ENCODE data around the gene CYP2B6.
"Not testable (repeated sequence)": the region's sequence is repeated elsewhere in the genome, so short reads cannot be mapped to it uniquely, and the experiment has no call there.

The CYP2B6 gene

DNA sequence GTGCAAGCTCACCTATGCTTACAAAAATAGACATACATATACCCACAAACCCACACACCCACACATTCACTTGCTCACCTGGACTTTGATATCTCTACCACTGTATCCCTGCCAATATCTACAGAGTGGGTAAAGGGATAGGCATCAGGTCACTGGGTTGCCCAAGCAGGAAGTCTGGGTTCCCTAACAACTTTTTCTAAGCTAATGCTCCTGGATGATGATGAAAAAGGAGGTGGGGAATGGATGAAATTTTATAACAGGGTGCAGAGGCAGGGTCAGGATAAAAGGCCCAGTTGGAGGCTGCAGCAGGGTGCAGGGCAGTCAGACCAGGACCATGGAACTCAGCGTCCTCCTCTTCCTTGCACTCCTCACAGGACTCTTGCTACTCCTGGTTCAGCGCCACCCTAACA lies at the start of gene CYP2B6:
Gene CYP2B6 (plus strand): TSS at position 311 of the 410 bp plus-strand sequence. CDS start 24 bp downstream, at position 335.
- no peak for DNase-seq

DNA sequence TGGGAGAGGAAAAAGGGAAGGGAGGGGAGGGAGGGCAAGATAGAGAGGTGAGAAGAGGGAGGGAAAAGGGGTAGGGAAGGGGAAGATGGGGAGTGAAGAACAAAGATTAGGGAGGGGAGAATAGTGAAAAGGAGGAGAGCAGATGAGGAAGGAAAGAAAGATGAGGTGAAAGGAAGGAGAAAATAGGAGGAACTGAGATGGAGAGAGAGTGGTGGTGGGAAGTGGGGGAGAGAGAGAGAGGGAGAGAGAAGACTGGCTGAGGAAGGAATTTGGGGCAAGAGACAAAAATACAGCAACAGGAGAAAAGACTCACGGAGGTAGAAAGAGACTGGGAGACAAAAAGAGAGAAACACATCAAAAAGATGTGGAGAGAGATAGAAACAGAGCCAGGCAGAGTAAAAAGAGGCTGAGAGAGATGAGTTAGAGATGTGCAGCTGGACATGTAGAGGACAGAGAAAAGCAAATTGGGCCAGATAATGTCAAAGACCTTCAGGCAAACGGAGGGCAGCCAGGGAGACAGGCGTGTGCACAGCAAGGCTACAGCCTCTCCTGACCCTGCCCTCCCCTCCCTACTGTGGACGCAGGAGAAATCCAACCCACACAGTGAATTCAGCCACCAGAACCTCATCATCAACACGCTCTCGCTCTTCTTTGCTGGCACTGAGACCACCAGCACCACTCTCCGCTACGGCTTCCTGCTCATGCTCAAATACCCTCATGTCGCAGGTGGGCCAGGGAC lies 49.4 kb upstream of the CYP2B6 start:
- DNase-seq = no peak

DNA sequence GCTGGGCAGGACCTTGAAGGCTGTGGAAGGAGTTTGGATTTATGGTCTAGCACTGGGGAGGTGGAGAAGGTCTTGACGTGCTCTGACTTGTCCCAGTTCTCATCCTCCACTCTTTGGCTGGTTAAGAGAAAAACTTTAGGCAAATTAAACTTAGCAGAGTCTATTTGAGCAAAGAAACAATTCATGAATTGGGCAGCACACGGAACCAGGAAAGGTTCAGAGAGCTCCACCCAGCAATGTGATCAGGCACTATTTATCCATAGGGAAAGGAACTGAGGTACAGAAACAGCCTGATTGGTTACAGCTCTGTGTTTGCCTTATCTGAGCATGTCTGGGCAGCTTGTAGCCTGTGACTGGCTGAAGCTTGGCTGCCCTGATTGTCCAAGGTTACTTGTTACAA lies 45.4 kb upstream of the CYP2B6 start:
- no peak for DNase-seq

DNA sequence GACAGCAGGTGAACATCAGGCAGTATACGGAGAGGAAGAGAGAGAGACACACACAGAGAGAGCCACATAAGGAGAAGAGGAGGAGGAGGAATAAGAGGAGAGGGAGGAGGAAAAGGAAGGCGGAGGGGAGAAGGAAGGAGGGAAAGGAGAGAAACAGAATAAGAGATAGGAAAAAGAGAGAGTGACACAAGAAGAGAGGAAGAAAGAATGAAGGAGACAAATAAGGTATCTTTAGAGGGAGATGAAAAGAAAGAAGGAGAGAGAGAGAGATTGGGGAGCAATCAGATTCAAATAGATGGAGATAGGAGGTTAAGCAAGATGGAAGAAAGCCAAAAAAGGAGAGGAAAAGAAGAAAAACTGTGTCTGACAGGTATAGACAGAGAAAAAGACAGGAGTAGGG lies 44.0 kb upstream of the CYP2B6 start:
- DNase-seq = no peak

DNA sequence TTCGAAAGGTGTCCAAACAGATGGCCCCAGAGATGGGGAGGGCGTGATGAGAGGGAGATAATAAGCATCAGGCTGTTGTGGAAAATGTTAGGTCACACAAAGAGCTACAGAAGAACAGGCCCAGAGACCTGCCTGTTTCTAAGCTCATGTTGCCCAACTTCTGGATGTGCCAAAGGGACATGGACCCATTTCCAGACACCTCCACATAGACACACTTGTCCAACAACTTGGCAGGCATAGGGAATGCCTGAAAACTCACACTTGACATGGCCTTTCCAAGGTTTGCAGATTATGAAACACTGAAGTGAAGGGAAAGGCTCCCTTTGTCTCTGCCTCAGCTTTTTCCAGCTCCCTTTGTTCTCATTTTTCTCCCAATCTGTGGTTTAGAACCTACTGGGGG lies 43.5 kb upstream of the CYP2B6 start:
- DNase-seq = no peak

DNA sequence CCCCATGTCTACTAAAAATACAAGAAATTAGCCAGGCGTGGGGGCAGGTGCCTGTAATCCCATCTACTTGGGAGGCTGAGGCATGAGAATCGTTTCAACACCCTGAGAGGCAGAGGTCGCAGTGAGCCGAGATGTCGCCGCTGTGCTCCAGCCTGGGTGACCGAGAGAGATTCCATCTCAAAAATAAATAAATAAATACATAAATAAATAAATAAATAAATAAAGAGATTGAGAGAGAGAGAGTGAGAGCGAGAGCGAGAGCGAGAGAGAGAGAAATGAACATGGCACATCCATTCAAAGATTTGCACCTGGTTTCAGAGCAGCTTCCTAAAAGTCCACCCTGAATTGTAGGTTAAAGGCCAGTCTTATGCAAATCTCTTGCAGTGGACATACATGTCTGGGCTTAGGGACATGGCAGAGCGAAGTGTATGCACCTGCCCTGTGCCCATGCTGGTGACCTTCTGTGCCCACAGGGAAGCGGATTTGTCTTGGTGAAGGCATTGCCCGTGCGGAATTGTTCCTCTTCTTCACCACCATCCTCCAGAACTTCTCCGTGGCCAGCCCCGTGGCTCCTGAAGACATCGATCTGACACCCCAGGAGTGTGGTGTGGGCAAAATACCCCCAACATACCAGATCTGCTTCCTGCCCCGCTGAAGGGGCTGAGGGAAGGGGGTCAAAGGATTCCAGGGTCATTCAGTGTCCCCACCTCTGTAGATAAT lies 42.3 kb upstream of the CYP2B6 start:
- no peak for DNase-seq

DNA sequence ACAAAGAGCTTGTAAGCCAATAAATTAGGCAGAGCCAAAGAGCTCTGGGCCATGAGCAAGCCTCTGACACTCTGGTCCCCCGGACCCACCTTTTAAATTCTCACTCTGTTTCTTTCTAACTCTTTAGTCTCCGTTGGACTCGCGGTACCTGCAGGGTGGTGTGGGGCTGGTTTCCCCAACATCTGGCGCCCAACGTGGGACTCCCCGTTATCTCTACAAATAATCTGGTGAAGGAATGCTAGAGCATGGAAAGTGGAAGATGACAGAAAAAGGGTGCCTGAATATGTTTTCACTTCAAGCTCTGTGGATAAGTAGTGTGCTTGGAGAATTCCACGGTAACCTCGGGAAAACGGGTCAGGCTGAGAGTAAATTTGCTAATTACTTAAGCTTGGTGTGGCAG lies 36.5 kb upstream of the CYP2B6 start:
- no peak for DNase-seq

DNA sequence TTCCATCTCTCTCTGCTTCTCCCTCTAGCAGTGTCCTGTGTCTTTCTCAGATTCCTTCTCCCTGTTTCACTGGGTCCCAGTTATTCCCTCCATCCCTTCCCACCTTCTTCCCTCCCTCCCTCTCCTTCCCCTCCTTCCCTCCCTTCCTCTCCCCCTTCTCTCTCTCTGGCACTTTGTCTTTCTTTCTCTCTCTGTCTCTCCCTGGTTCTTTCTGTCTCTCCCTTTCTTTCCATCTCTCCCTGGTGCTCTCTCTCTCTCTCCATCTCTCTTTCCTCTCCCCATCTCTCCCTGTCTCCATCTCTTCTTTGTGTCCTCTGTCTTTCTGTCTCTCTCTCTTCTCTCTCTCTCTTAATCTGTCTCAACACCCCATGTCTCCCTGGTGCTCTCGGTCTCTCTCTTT lies 31.7 kb upstream of the CYP2B6 start:
- DNase-seq = no peak

DNA sequence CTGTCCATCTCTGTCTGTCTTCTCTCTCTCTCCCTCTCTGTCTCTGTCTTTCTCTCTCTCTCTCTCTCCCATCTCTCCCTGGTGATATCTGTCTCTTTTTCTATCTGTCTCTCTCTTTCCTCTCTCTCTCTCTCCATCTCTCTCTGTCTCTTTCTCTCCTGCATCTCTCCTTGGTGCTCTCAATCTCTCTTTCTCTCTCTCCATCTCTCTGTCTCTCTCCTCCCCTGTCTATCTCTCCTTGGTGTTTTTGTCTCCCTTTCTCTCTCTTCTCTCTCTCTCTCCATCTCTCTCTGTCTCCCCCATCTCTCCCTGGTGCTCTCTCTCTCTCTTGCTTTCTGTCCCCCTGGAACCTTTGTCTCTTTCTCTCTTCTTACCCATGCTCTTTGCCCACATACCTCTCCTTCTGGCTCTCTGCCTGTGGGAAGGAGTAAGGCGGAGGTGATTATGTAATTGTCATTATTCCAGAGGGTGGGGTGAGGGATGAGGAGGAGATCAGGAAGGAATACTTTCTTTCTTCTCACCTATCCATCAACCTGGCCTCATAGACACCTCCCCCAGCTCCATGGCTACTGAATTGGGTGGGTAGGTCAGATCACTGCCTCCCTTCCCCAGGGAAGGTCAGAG lies 30.9 kb upstream of the CYP2B6 start:
- DNase-seq = no peak

DNA sequence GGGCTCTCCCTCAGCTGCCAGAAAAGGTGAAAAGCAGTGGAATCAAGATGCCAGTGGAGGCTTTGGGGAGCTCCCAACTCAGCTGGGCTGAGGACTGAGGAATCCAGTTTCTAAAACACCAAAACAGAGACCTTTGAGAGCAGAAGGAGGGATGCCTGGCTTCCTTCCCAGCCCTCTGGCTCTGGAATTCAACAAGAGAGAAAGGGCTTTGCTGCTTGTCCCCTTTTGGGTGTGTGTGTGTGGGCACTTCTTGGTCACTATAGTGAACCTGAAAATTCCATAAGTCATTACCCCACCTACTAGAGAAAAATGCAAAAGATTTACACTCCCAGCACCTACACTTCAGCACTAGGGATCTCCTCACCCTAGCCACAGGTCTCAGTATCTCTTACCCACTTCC lies 30.3 kb upstream of the CYP2B6 start:
- DNase-seq = no peak

DNA sequence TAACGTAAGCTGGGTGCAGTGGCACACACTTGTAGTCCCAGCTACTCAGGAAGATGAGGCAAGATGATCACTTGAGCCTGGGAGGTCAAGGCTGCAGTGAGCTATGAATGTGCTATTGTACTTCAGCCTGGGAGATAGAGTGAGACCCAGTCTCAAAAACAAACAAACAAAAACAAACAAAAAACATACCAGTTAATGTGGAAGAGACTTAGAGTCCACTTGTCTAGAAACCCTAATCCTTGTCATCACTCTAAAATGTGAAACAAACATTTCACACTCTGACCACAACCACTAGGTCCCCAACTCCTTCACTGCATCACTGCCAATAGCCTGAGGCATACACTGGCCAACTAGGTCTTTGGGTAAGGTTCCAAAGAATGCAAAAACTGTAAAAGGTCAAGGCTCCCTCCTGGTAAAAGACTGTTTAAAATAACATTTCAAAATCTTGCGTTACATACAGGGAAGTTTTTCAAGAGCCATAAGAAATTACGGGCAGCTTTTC lies 28.6 kb upstream of the CYP2B6 start:
- no peak for DNase-seq

DNA sequence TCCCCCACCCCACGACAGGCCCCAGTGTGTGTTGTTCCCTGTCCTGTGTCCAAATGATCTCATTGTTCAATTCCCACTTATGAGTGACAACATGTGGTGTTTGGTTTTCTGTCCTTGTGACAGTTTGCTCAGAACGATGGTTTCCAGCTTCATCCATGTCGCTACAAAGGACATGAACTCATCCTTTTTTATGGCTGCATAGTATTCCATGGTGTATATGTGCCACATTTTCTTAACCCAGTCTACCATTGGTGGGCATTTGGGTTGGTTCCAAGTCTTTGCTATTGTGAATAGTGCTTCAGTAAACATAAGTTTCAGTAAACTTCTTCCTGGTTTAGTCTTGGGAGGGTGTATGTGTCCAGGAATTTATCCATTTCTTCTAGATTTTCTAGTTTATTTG lies 26.7 kb upstream of the CYP2B6 start:
- not testable (repeated sequence) for DNase-seq

DNA sequence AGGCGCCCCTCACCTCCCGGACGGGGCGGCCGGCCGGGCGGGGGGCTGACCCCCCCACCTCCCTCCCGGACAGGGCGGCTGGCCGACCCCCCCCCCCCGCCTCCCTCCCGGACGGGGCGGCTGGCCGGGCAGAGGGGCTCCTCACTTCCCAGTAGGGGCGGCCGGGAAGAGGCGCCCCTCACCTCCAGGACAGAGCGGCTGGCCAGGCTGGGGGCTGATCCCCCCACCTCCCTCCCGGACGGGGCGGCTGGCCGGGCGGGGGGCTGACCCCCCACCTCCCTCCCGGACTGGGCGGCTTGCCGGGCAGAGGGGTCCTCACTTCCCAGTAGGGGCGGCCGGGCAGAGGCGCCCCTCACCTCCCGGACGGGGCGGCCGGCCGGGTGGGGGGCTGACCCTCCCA lies 25.7 kb upstream of the CYP2B6 start:
- DNase-seq = not testable (repeated sequence)

DNA sequence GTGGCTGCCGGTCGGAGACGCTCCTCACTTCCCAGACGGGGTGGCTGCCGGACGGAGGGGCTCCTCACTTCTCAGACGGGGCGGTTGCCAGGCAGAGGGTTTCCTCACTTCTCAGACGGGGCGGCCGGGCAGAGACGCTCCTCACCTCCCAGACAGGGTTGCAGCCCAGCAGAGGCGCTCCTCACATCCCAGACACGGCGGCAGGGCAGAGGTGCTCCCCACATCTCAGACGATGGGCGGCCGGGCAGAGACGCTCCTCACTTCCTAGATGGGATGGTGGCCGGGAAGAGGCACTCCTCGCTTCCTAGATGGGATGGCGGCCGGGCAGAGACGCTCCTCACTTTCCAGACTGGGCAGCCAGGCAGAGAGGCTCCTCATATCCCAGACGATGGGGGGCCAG lies 24.5 kb upstream of the CYP2B6 start:
- DNase-seq = not testable (repeated sequence)

DNA sequence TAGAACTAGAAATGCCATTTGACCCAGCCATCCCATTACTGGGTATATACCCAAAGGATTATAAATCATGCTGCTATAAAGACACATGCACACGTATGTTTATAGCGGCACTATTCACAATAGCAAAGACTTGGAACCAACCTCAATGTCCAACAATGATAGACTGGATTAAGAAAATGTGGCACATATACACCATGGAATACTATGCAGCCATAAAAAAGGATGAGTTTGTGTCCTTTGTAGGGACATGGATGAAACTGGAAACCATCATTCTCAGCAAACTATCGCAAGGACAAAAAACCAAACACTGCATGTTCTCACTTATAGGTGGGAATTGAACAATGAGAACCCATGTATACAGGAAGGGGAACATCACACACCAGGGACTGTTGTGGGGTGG lies 23.0 kb upstream of the CYP2B6 start:
- DNase-seq = not testable (repeated sequence)

DNA sequence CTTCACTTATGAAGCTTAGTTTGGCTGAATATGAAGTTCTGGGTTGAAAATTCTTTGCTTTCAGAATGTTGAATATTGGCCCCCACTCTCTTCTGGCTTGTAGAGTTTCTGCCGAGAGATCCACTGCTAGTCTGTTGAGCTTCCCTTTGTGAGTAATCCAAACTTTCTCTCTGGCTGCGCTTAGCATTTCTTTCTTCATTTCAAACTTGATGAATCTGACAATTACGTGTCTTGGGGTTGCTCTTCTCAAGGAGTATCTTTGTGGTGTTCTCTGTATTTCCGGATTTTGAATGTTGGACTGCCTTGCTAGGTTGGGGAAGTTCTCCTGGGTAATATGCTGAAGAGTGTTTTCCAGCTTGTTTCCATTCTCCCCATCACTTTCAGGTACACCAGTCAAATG lies 21.4 kb upstream of the CYP2B6 start:
- not testable (repeated sequence) for DNase-seq

DNA sequence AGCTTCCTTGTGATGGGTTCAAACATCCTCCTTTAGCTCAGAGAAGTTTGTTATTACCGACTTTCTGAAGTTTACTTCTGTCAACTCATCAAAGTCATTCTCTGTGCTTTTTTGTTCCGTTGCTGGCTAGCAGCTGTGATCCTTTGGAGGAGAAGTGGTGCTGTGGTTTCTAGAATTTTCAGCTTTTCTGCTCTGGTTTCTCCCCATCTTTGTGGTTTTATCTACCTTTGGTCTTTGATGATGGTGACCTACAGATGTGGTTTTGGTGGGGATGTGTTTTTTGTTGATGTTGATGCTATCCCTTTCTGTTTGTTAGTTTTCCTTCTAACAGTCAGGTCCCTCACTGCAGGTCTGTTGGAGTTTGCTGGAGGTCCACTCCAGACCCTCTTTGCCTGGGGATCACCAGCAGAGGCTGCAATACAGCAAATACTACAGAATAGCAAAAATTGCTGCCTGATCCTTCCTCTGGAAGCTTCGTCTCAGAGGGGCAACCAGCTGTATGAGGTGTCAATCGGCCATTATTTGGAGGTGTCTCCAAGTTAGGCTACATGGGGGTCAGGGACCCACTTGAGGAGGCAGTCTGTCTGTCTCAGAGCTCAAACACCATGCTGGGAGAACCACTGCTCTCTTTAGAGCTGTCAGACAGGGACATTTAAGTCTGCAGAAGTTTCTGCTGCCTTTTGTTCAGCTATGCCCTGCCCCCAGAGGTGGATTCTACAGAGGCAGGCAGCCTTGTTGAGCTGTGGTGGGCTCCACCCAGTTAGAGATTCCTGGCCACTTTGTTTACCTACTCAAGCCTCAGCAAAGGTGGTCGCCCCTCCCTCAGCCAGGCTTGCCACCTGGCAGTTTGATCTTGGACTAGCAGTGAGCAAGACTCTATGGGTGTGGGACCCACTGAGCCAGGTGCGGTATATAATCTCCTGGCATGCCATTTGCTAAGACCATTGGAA lies 20.4 kb upstream of the CYP2B6 start:
- DNase-seq = not testable (repeated sequence)

DNA sequence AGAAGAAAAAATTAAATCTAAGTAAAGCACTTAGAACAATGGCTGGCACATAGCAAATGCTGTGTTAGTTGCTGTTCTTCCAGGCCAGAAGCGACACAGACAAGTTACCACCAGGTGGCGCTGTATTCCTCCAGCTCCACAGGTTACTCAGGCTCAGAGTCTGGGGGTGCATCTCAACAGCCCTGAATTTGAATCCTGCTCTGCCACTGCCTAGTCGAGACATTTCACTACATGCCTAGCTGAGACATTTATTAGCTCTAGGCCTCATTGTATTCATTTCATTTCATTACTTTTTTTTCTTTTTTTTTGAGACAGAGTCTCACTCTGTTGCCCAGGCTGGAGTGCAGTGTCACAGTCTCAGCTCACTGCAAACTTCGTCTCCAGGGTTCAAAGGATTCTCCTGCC lies 16.4 kb upstream of the CYP2B6 start:
- peak; percentile 31 to 75 for DNase-seq

DNA sequence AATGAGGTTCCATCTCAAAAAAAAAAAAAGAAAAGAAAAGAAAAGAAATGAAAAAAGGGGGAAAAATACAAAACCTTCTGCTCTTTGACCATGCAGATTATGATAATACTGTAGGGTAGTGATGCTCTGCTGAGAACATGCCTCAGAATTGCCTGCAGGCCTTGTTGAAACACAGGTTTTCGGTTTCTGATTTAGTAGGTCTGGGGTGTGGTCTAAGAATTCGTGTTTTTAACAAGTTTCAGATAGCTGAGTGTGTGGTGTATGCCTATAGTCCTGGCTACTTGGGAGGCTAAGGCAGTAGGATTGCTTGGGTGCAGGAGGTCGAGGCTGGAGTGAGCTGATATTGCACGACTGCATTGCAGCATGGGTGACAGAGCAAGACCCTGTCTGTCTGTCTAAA lies 14.9 kb upstream of the CYP2B6 start:
- no peak for DNase-seq

DNA sequence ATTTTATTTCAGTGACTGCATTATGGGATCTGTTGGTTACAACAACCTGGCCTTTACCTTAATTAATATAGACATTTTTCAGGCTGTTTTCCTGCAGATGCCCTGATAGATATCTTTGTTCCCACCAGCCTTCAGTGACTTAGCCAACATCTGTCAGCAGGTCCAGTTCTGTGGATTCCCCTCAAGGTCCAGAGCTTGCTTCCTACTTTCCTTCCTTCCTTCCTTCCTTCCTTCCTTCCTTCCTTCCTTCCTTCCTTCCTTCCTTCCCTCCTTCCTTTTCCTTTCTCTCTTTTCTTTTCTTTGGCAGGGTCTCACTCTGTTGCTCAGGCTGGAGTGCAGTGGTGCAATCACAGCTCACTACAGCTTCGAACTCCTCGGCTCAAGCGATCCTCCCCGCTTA lies 14.4 kb upstream of the CYP2B6 start:
- no peak for DNase-seq

DNA sequence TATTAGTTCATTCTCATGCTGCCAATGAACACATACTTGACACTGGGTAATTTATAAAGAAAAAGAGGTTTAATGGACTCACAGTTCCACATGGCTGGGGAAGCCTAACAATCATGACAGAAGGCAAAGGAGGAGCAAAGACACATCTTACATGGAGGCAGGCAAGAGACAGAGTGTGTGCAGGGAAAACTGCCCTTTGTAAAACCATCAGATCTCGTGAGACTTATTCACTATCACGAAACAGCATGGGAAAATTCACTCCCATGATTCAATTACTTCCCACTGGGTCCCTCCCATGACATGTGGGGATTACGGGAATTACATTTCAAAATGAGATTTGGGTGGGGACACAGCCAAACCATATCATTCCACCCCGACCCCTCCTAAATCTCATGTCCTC lies 11.3 kb upstream of the CYP2B6 start:
- DNase-seq = not testable (repeated sequence)

DNA sequence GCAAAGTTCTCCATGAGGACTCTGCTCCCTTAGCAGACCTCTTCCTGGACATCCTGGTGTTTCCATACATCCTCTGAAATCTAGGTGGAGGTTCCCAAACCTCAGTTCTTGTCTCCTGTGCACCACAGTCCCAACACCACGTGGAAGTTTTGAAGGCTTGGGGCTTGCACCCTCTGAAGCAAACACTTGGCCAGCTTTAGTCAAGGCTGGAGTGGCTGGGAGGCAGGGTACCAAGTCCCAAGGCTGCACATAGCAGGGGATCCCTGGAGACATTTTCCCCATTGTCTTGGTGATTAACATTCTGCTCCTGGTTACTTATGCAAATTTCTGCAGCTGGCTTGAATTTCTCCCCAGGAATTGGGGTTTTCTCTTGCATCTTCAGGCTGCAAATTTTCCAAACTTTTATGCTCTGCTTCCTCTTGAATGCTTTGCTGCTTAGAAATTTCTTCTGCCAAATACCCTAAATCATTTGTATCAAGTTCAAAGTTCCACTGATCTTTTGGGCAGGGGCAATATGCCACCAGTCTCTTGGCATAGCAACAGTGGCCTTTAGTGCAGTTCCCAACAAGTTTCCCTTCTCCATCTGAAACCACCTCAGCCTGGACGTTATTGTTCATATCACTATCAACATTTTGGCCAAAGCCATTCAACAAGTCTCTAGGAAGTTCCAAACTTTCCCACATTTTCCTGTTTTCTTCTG lies 10.2 kb upstream of the CYP2B6 start:
- not testable (repeated sequence) for DNase-seq

Measured in Kasumi-1 (cell line).